NOMO-1 (cell line): Measurements from ENCODE around the gene CAMTA1.

ENCODE experiments used
- DNase-seq, 2 experiments: peaks; one replicate each; lab custom pipeline; 2025; ENCODE audit not compliant: unreplicated experiment in 2 of 2; lab: John Stamatoyannopoulos, UW

CAMTA1 gene

GRCh38 chr1:7220007-7220406 lies 434.8 kb downstream of the CAMTA1 start:
- DNase-seq, result no peak

GRCh38 chr1:7220712-7221252 lies 435.5 kb downstream of the CAMTA1 start:
- no peak for DNase-seq

- no peak for DNase-seq
Observed at GRCh38 chr1:7221826-7222694, 436.8 kb downstream of the CAMTA1 start.

GRCh38 chr1:7222695-7223015 lies 437.4 kb downstream of the CAMTA1 start:
- DNase-seq, result no peak

GRCh38 chr1:7223334-7224080 lies 438.3 kb downstream of the CAMTA1 start:
- DNase-seq, result no peak

- no peak for DNase-seq
Observed at GRCh38 chr1:7224081-7224534, 438.9 kb downstream of the CAMTA1 start.

- DNase-seq, result no peak
Observed at GRCh38 chr1:7224644-7225043, 439.4 kb downstream of the CAMTA1 start.

GRCh38 chr1:7225711-7226505 lies 440.7 kb downstream of the CAMTA1 start:
- no peak for DNase-seq

GRCh38 chr1:7227654-7228053 lies 442.4 kb downstream of the CAMTA1 start:
- DNase-seq, result no peak

- DNase-seq, result no peak
Observed at GRCh38 chr1:7228252-7228961, 443.2 kb downstream of the CAMTA1 start.

- DNase-seq, result no peak
Observed at GRCh38 chr1:7229186-7229585, 443.9 kb downstream of the CAMTA1 start.

GRCh38 chr1:7229696-7230631 lies 444.7 kb downstream of the CAMTA1 start:
- DNase-seq, result no peak

- DNase-seq, result no peak
Observed at GRCh38 chr1:7232441-7233236, 447.4 kb downstream of the CAMTA1 start.

GRCh38 chr1:7233237-7233540 lies 447.9 kb downstream of the CAMTA1 start:
- no peak for DNase-seq

- DNase-seq, result no peak
Observed at GRCh38 chr1:7233646-7234470, 448.6 kb downstream of the CAMTA1 start.

GRCh38 chr1:7234471-7234755 lies 449.2 kb downstream of the CAMTA1 start:
- no peak for DNase-seq

GRCh38 chr1:7235871-7236517 lies 450.7 kb downstream of the CAMTA1 start:
- no peak for DNase-seq
